ENCODE measurements around the gene FRMD3.

The FRMD3 gene

GRCh38 chr9:83218411-83219090 lies 319.6 kb downstream of the FRMD3 start:
- no peak for DNase-seq

- no peak for DNase-seq
Measured at GRCh38 chr9:83209188-83209731, 328.9 kb downstream of the FRMD3 start.

GRCh38 chr9:83208065-83208850 lies 329.9 kb downstream of the FRMD3 start:
- DNase-seq = no peak

GRCh38 chr9:83204047-83204446 lies 334.2 kb downstream of the FRMD3 start:
- DNase-seq = no peak

GRCh38 chr9:83200531-83200930 lies 337.7 kb downstream of the FRMD3 start:
- no peak for DNase-seq

- no peak for DNase-seq
Measured at GRCh38 chr9:83199832-83200231, 338.4 kb downstream of the FRMD3 start.

- DNase-seq = no peak
Measured at GRCh38 chr9:83199240-83199639, 339.0 kb downstream of the FRMD3 start.

- DNase-seq = no peak
Measured at GRCh38 chr9:83198371-83198770, 339.8 kb downstream of the FRMD3 start.

GRCh38 chr9:83197591-83197990 lies 340.6 kb downstream of the FRMD3 start:
- no peak for DNase-seq

GRCh38 chr9:83196946-83197345 lies 341.3 kb downstream of the FRMD3 start:
- DNase-seq = no peak
